AG04449 (cell line): ENCODE measurements around the gene PCSK7.

Source experiments
- CTCF ChIA-PET: fragments of 350-600 bp; formaldehyde crosslinking; extraction: SDS; loops from one replicate; lab custom pipeline; 2021; ENCODE audit warnings: antibody characterized with exemption; lab: Yijun Ruan, JAX
- POLR2A ChIA-PET: fragments of 400-600, 350-600 bp; formaldehyde crosslinking; extraction: SDS; loops from one replicate; lab custom pipeline; 2020; ENCODE audit warnings: antibody characterized with exemption, inconsistent platforms; lab: Yijun Ruan, JAX
- DNase-seq: peaks from one replicate; pipeline ENCODE4 v3.0.0-alpha.2; 2010; ENCODE audit warnings: low read depth, low spot score
- H3K4me3 ChIP-seq: 2 replicates; pipeline ENCODE4 v1.5.1; 2011; ENCODE audit warnings: low read depth, mild to moderate bottlenecking, control low read depth, low read length
- TF ChIP-seq, protein P1 (sequence below): IDR thresholded peaks from one replicate; pipeline ENCODE4 v1.5.1; 2011; ENCODE audit warnings: mild to moderate bottlenecking, moderate library complexity, low read length, control low read depth, inconsistent platforms; ENCODE audit not compliant: insufficient read depth; ENCODE audit errors: missing control alignments

Gene PCSK7

GRCh38 chr11:117205211-117205818, 26.6 kb downstream of the PCSK7 start:
- no peak overlapping the region; the same call in 1 of the 2 replicates for H3K4me3 ChIP-seq
- POLR2A ChIA-PET: interaction anchor here (0.7 kb wide), 1 partner anchor 10 kb away, joined by 3 read pairs; no protein-coding TSS in a partner anchor
- no peak for DNase-seq
- TF ChIP-seq, protein P1, sequence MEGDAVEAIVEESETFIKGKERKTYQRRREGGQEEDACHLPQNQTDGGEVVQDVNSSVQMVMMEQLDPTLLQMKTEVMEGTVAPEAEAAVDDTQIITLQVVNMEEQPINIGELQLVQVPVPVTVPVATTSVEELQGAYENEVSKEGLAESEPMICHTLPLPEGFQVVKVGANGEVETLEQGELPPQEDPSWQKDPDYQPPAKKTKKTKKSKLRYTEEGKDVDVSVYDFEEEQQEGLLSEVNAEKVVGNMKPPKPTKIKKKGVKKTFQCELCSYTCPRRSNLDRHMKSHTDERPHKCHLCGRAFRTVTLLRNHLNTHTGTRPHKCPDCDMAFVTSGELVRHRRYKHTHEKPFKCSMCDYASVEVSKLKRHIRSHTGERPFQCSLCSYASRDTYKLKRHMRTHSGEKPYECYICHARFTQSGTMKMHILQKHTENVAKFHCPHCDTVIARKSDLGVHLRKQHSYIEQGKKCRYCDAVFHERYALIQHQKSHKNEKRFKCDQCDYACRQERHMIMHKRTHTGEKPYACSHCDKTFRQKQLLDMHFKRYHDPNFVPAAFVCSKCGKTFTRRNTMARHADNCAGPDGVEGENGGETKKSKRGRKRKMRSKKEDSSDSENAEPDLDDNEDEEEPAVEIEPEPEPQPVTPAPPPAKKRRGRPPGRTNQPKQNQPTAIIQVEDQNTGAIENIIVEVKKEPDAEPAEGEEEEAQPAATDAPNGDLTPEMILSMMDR: no peak
- CTCF ChIA-PET: interaction anchor here (3.3 kb wide), 1 partner anchor 22 kb away, joined by 14 read pairs; no protein-coding TSS in a partner anchor

DNA sequence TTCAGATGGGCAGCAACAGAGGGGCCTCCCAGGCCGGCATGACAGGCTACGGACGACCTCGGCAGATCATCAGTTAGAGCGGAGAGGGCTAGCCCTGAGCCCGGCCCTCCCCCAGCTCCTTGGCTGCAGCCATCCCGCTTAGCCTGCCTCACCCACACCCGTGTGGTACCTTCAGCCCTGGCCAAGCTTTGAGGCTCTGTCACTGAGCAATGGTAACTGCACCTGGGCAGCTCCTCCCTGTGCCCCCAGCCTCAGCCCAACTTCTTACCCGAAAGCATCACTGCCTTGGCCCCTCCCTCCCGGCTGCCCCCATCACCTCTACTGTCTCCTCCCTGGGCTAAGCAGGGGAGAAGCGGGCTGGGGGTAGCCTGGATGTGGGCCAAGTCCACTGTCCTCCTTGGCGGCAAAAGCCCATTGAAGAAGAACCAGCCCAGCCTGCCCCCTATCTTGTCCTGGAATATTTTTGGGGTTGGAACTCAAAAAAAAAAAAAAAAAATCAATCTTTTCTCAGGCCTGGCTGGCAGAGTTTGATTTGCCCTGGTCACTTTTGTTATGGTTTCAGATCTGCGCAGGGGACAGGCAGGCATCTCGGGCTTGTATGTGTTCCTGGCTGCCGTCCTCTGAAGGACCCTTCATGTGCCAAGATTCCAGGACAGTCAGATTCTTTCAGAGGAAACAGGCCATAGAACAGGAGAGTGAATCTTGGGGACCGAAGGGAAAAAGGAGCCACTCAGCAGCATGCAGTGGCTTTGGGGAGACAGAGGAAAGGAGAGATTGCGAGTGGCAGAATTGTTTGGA, 27.4 kb downstream of the PCSK7 start:
- CTCF ChIA-PET: interaction anchor here (3.3 kb wide), 1 partner anchor 22 kb away, joined by 14 read pairs; no protein-coding TSS in a partner anchor
- POLR2A ChIA-PET: interaction anchor here (0.7 to 11.2 kb wide), 3 partner anchors 9 to 25 kb away, joined by 3 to 76 read pairs (median 5); partner anchors contain the start of gene SIDT2
- TF ChIP-seq, protein P1: no peak
- H3K4me3 ChIP-seq: peak overlapping the region; percentile 1
- DNase-seq: no peak

DNA sequence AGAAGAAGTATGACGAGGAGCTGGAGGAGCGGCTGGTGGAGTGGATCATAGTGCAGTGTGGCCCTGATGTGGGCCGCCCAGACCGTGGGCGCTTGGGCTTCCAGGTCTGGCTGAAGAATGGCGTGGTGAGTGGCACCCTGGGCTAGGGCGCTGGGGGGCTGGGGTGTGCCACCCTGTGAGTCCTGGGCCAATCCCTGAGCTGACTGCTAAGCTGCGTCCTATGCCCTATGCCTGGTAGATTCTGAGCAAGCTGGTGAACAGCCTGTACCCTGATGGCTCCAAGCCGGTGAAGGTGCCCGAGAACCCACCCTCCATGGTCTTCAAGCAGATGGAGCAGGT, 28.8 kb downstream of the PCSK7 start:
- H3K4me3 ChIP-seq: peak overlapping the region; percentile 99
- ChIA-PET POLR2A (interaction anchor here (0.7 to 11.2 kb wide), 5 partner anchors 8 to 80 kb away, joined by 3 to 76 read pairs (median 5); partner anchors contain the start of gene SIDT2), CTCF (interaction anchor here (0.9 to 3.3 kb wide), 2 partner anchors 22 to 24 kb away, joined by 4 to 14 read pairs; no protein-coding TSS in a partner anchor)
- TF ChIP-seq, protein P1: no peak
- DNase-seq: no peak

DNA sequence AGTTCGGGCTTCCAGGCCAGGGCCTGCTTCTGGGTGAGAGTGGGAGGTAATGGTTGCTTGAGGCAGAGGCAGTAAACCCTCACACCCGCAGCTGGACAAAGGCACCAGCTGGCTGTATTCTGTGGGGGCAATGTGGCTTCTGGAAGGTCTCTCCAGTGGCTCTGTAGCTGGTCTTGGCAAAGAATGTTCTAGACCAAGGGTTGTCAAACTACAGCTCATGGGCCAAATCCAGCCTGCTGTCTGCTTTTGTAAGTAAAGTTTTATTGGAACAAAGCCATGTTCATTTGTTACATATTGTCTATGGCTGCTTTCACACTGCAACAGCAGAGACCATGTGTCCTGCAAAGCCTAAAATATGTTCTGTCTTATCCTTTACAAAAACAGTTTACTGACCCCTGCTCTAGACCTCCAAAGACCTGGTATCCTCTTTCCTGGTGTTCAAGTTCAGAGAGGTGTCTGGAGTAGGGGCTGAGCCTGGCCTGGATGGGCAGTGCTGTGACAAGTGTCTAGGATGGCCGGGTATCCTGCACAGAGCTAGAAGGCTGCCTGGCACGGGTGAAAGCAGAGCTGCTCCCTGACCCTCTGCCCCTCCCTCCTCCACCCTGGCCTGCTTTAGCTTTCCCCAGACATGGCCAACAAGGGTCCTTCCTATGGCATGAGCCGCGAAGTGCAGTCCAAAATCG, 29.3 kb downstream of the PCSK7 start:
- peak overlapping the region; percentile 99 for H3K4me3 ChIP-seq
- no peak for DNase-seq
- TF ChIP-seq, protein P1: no peak
- POLR2A ChIA-PET: interaction anchor here (0.7 to 11.2 kb wide), 6 partner anchors 8 to 80 kb away, joined by 3 to 76 read pairs (median 4); partner anchors contain the start of gene SIDT2
- CTCF ChIA-PET: interaction anchor here (0.9 to 3.3 kb wide), 6 partner anchors 11 to 30 kb away, joined by 3 to 14 read pairs (median 4); partner anchors contain the start of gene RNF214

DNA sequence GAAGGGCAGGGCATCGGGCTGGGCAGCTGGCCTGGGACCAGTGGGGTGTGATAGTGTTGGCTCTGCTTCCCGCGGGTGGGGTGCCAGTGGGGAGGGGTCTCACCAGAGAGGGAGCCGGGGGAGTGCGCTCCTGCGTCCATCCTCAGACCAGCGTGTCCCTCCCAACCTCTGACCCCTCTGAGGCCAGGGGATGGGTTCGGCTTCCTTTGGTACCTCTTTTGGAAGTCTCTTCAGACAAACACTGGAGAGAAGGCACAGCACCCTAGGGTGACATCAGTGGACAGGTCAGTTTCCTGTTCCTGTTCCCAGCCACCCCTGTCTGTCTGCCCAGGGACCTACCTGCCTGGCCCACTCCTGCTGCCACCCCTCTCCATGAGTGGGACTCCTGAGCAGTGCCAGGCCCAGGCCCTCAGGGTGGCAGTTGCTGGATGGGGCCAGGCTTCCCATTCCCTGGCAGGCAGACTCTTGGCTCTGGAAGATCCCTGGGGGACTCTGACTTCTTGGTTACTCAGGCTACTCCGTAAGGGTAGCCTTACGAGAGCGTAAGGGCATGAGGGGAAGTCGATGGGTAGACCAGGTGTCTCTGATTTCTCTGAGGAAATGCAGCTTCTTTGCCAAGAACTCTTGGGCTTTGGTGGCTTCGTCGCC, 30.1 kb downstream of the PCSK7 start:
- CTCF ChIA-PET: interaction anchor here (0.8 to 11.5 kb wide), 7 partner anchors 11 to 31 kb away, joined by 3 to 133 read pairs (median 3); partner anchors contain the start of genes PCSK7, RNF214 and SIDT2
- TF ChIP-seq, protein P1: no peak

More for the DNA sequence above, 30.1 kb downstream of the PCSK7 start:
- peak overlapping the region; percentile 99 for H3K4me3 ChIP-seq
- POLR2A ChIA-PET: interaction anchor here (1.3 to 11.2 kb wide), 4 partner anchors 9 to 23 kb away, joined by 3 to 76 read pairs (median 12); partner anchors contain the start of gene SIDT2
- no peak for DNase-seq
